ENCODE measurements around the gene PLA2G4D. TPM values are rescaled to one million over a fixed set of nuclear protein-coding genes. Genes with fewer than 3 reads are reported as not detected.

Gene PLA2G4D
- total and polyA plus RNA-seq, 7 donors: not detected

GRCh38 chr15:42080186-42080918 lies 14.0 kb downstream of the PLA2G4D start:
- Histone ChIP-seq H3K9me3 (no peaks in the 10 kb centered on the region), H3K36me3 (ENCODE audit: insufficient read depth in 1 of 2, low read depth in 1 of 2) (no peaks in the 10 kb centered on the region), H3K27me3 (ENCODE audit: insufficient read depth in 3 of 3, low read length in 2 of 3) (no peaks in the 10 kb centered on the region), H3K4me3 (no peak overlapping the region), H3K27ac (no peak overlapping the region), H3K4me1 (no peaks in the 10 kb centered on the region)
- ATAC-seq (no peak), DNase-seq (no peak)
- intact Hi-C loops (cut with DNase I): no loop called here
- TF ChIP-seq CTCF (IDR thresholded peaks at IDR 0.05): no peak
- 45 to 48% (median 46%) methylated on average over 18 of the region's 18 CpGs for WGBS, 3 donors

- ATAC-seq: no peak
- H3K27ac ChIP-seq: no peak overlapping the region
- H3K4me3 ChIP-seq: no peak overlapping the region
- H3K27me3 ChIP-seq (ENCODE audit: insufficient read depth in 3 of 3, low read length in 2 of 3): no peaks in the 10 kb centered on the region
- DNase-seq: no peak
- intact Hi-C loops (cut with DNase I): no loop called here
- WGBS, 3 donors: 71 to 85% (median 76%) methylated on average over 31 of the region's 31 CpGs
- H3K9me3 ChIP-seq: no peaks in the 10 kb centered on the region
- no peak for TF ChIP-seq CTCF (IDR thresholded peaks at IDR 0.05)
- H3K36me3 ChIP-seq (ENCODE audit: insufficient read depth in 1 of 2, low read depth in 1 of 2): no peaks in the 10 kb centered on the region
- no peaks in the 10 kb centered on the region for H3K4me1 ChIP-seq
Observed at GRCh38 chr15:42079401-42079908, 14.9 kb downstream of the PLA2G4D start.

- H3K36me3 ChIP-seq (ENCODE audit: insufficient read depth in 1 of 2, low read depth in 1 of 2): no peaks in the 10 kb centered on the region
- DNase-seq (no peak), ATAC-seq (no peak)
- WGBS, 3 donors: 62 to 76% (median 69%) methylated on average over 1 of the region's 1 CpG
- no peak overlapping the region for H3K27ac ChIP-seq
- TF ChIP-seq CTCF (IDR thresholded peaks at IDR 0.05): no peak
- no peaks in the 10 kb centered on the region for H3K4me1 ChIP-seq
- H3K9me3 ChIP-seq: no peaks in the 10 kb centered on the region
- no peaks in the 10 kb centered on the region for H3K27me3 ChIP-seq (ENCODE audit: insufficient read depth in 3 of 3, low read length in 2 of 3)
- intact Hi-C loops (cut with DNase I): no loop called here
- no peak overlapping the region for H3K4me3 ChIP-seq
Observed at GRCh38 chr15:42078903-42079302, 15.5 kb downstream of the PLA2G4D start.

- no peaks in the 10 kb centered on the region for H3K4me1 ChIP-seq
- intact Hi-C loops (cut with DNase I): no loop called here
- no peak overlapping the region for H3K27ac ChIP-seq
- TF ChIP-seq CTCF (IDR thresholded peaks at IDR 0.05): no peak
- no peaks in the 10 kb centered on the region for H3K36me3 ChIP-seq (ENCODE audit: insufficient read depth in 1 of 2, low read depth in 1 of 2)
- no peaks in the 10 kb centered on the region for H3K27me3 ChIP-seq (ENCODE audit: insufficient read depth in 3 of 3, low read length in 2 of 3)
- no peaks in the 10 kb centered on the region for H3K9me3 ChIP-seq
- DNase-seq: no peak
- WGBS, 3 donors: 81 to 87% (median 87%) methylated on average over 3 of the region's 3 CpGs
- H3K4me3 ChIP-seq: no peak overlapping the region
- ATAC-seq: no peak
Observed at GRCh38 chr15:42077689-42078088, 16.7 kb downstream of the PLA2G4D start.

- no peak for ATAC-seq
- intact Hi-C loops (cut with DNase I): no loop called here
- WGBS, 3 donors: 88 to 93% (median 90%) methylated on average over 6 of the region's 6 CpGs
- Histone ChIP-seq H3K9me3 (no peaks in the 10 kb centered on the region), H3K4me1 (no peaks in the 10 kb centered on the region), H3K27ac (no peak overlapping the region), H3K27me3 (ENCODE audit: insufficient read depth in 3 of 3, low read length in 2 of 3) (no peaks in the 10 kb centered on the region), H3K4me3 (no peak overlapping the region), H3K36me3 (ENCODE audit: insufficient read depth in 1 of 2, low read depth in 1 of 2) (no peaks in the 10 kb centered on the region)
- TF ChIP-seq CTCF (IDR thresholded peaks at IDR 0.05): no peak
- DNase-seq: no peak
Observed at GRCh38 chr15:42073418-42073817, 20.9 kb downstream of the PLA2G4D start.

All from psoas muscle (tissue), 8 donors.